Colonic mucosa (tissue), 4 donors: ENCODE measurements around the gene MAPKAPK2. TPM values are rescaled to one million over a fixed set of nuclear protein-coding genes. Genes with fewer than 3 reads are reported as not detected.

ENCODE experiments used
- DNase-seq: peaks from one replicate; pipeline ENCODE4 v3.0.0-alpha.2; 2020
- H3K27ac ChIP-seq: fragments of 200-600 bp; one replicate; pipeline ENCODE4 v1.8.0; 2021
- H3K27me3 ChIP-seq: fragments of 200-600 bp; one replicate; pipeline ENCODE4 v1.8.0; 2021
- H3K36me3 ChIP-seq: fragments of 200-600 bp; one replicate; pipeline ENCODE4 v1.8.0; 2021
- H3K4me1 ChIP-seq: fragments of 200-600 bp; one replicate; pipeline ENCODE4 v1.8.0; 2021; ENCODE audit warnings: mild to moderate bottlenecking
- H3K4me3 ChIP-seq: fragments of 200-600 bp; one replicate; pipeline ENCODE4 v1.8.0; 2021
- H3K9ac ChIP-seq, 2 donors: one replicate each; pipeline ENCODE4 v1.7.0; 2013; ENCODE audit warnings: control low read depth in 2 of 2, low read depth in 2 of 2, low read length in 2 of 2
- H3K9me3 ChIP-seq: fragments of 200-600 bp; one replicate; pipeline ENCODE4 v1.8.0; 2021
- CTCF ChIP-seq: fragments of 200-600 bp; IDR thresholded peaks from one replicate; pipeline ENCODE4 v1.8.0; 2022; ENCODE audit warnings: antibody characterized with exemption, mild to moderate bottlenecking
- intact Hi-C: fragments of 100-400 bp; cut with DNase I; formaldehyde crosslinking; loops from one replicate; pipeline ENCODE4 v1.14.1; 2022
- total RNA-seq, 2 donors: library from RNA; stranded (reverse); fragmentation: NEBNext Ultra II Directional in 1 of 2; extraction: Animal tissue kit (Norgen Biotek cat#: 25700) in 1 of 2; gene quantifications; one replicate each; pipeline ENCODE4 v1.2.1, GENCODE V29; 2021
- donor health status: healthy.
- donor health status: DM: no; HTN: no; CAD: no.
- donor health status: DM: no; HTN: no; CAD: no.

The MAPKAPK2 gene
- total RNA-seq, 2 donors from 2014 or later: 61.4 to 71.1 TPM

GRCh38 chr1:206700445-206701036 lies 15.8 kb downstream of the MAPKAPK2 start:
- no peaks in the 10 kb centered on the region for H3K27me3 ChIP-seq
- no peak for TF ChIP-seq CTCF
- no peak for DNase-seq
- no peak overlapping the region for H3K9ac ChIP-seq
- H3K36me3 ChIP-seq: no peaks in the 10 kb centered on the region
- H3K4me1 ChIP-seq: peaks cover 4% of the 10 kb centered on the region
- H3K9me3 ChIP-seq: no peaks in the 10 kb centered on the region
- H3K4me3 ChIP-seq: no peak overlapping the region
- intact Hi-C loops: no loop called here
- H3K27ac ChIP-seq: no peak overlapping the region

DNA sequence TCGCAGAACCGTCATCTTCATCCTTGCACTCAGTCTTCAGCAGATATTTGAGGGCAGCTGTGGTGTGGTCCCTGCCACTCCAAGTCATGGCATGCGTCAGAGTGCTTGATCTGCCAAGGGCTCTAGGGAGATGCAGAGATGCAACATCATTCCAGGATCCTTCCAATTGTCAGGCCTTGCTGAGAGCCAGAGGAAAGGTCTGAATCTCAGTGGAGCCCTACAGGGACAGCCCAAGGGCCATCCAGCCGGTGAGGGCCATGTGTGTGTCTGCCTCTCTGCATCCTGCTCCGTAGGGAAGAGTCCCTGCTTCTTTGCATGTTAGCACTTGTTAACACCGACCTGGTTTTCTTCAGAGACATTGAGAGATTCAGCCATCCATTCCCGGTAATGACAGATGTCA lies 17.6 kb downstream of the MAPKAPK2 start:
- no peak for DNase-seq
- Histone ChIP-seq H3K27ac (no peak overlapping the region), H3K36me3 (no peaks in the 10 kb centered on the region), H3K4me3 (no peak overlapping the region), H3K27me3 (no peaks in the 10 kb centered on the region), H3K9ac (no peak overlapping the region), H3K4me1 (peaks cover 4% of the 10 kb centered on the region), H3K9me3 (no peaks in the 10 kb centered on the region)
- no peak for TF ChIP-seq CTCF
- intact Hi-C loops: no loop called here

GRCh38 chr1:206702803-206703202 lies 18.1 kb downstream of the MAPKAPK2 start:
- Histone ChIP-seq H3K36me3 (no peaks in the 10 kb centered on the region), H3K4me3 (no peak overlapping the region), H3K9me3 (no peaks in the 10 kb centered on the region), H3K27me3 (no peaks in the 10 kb centered on the region), H3K4me1 (peaks cover 8% of the 10 kb centered on the region), H3K9ac (no peak overlapping the region), H3K27ac (no peak overlapping the region)
- intact Hi-C loops: no loop called here
- DNase-seq: no peak
- no peak for TF ChIP-seq CTCF

DNA sequence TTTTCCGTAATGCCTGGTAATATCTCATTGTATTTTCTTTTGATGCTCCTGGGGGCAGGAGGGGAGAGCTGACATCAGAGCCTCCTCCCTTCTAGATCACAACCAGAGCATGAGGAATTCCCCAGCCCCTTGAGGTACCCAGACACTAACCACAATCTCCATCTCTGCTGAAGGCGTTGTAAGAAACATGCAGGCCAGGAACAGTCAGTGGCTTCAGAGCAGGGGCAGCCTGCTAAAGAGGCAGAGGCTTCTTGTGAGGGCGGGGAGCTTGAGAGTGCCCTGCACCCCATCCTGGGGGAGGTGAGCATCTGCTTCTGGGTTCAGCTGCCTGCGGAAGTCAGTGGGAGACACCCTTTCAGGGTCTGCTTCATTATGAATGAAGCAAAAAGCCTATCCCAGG lies 19.0 kb downstream of the MAPKAPK2 start:
- Histone ChIP-seq H3K4me3 (no peak overlapping the region), H3K9ac (no peak overlapping the region), H3K27me3 (no peaks in the 10 kb centered on the region), H3K36me3 (no peaks in the 10 kb centered on the region), H3K4me1 (peaks cover 9% of the 10 kb centered on the region), H3K27ac (no peak overlapping the region), H3K9me3 (no peaks in the 10 kb centered on the region)
- no peak for DNase-seq
- intact Hi-C loops: no loop called here
- TF ChIP-seq CTCF: no peak

DNA sequence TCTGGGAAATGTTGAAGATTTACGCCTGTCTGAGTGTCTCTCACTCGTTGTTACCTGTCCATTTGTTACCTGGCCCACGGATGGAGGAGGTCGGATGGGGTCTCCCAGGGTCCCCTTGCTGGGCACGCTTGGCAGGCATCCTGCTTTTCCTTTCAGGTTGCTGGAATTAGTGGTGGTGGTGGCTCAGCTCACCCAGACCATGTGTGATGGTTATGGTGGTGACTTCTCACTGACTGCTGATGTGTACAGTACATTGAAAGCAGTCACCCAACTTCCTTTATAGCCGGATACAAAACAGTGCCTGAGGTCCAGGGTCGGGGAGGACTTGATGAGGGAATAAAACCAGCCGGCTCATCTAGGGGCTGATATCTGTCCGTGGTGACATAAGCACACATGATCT lies 19.5 kb downstream of the MAPKAPK2 start:
- no peak overlapping the region for H3K27ac ChIP-seq
- intact Hi-C loops: no loop called here
- TF ChIP-seq CTCF: no peak

More for the DNA sequence above, 19.5 kb downstream of the MAPKAPK2 start:
- no peak for DNase-seq
- Histone ChIP-seq H3K4me3 (no peak overlapping the region), H3K36me3 (no peaks in the 10 kb centered on the region), H3K27me3 (no peaks in the 10 kb centered on the region), H3K9ac (no peak overlapping the region), H3K9me3 (no peaks in the 10 kb centered on the region), H3K4me1 (peaks cover 9% of the 10 kb centered on the region)
